Vagina (tissue), 2 donors: ENCODE data around the gene CCDC177.

Experiments used
- CTCF ChIP-seq, 3 experiments: fragments of 450-650 bp in 2 of 3; fragments of 200-600 bp in 1 of 3; sonication (generic) in 1 of 3; IDR thresholded peaks; one replicate each; pipeline ENCODE4 v1.5.1; 2017 to 2019; ENCODE audit warnings: antibody characterized with exemption in 3 of 3, mild to moderate bottlenecking in 2 of 3, moderate library complexity in 2 of 3
- POLR2A ChIP-seq, 2 donors: fragments of 450-650 bp; IDR thresholded peaks; one replicate each; pipeline ENCODE4 v1.6.1; 2017; ENCODE audit warnings: antibody characterized with exemption in 2 of 2, mild to moderate bottlenecking in 2 of 2, moderate library complexity in 2 of 2
- POLR2AphosphoS5 ChIP-seq, 2 donors: sonication (generic); formaldehyde crosslinking; IDR thresholded peaks; one replicate each; pipeline ENCODE4 v1.9.0; 2017; ENCODE audit warnings: antibody characterized with exemption in 2 of 2, mild to moderate bottlenecking in 2 of 2, low read depth in 1 of 2; ENCODE audit not compliant: insufficient read depth in 1 of 2

GRCh38 chr14:69594846-69595245, 20.2 kb upstream of the CCDC177 start:
- no peak for TF ChIP-seq POLR2A (IDR thresholded peaks at IDR 0.05)
- TF ChIP-seq CTCF (IDR thresholded peaks at IDR 0.05), result no peak
- TF ChIP-seq POLR2AphosphoS5 (IDR thresholded peaks at IDR 0.05; ENCODE audit: insufficient read depth in 1 of 2, low read depth in 1 of 2), result no peak
